CD4-positive, alpha-beta T cell treated with Interleukin-21 for 1 hour (primary cell): ENCODE measurements around the gene SUCNR1.
"Not testable (repeated sequence)": the region's sequence is repeated elsewhere in the genome, so short reads cannot be mapped to it uniquely, and the experiment has no call there.

ENCODE experiments used
- DNase-seq: peaks from one replicate; pipeline ENCODE4 v3.0.0-alpha.2; 2020

SUCNR1 gene

DNA sequence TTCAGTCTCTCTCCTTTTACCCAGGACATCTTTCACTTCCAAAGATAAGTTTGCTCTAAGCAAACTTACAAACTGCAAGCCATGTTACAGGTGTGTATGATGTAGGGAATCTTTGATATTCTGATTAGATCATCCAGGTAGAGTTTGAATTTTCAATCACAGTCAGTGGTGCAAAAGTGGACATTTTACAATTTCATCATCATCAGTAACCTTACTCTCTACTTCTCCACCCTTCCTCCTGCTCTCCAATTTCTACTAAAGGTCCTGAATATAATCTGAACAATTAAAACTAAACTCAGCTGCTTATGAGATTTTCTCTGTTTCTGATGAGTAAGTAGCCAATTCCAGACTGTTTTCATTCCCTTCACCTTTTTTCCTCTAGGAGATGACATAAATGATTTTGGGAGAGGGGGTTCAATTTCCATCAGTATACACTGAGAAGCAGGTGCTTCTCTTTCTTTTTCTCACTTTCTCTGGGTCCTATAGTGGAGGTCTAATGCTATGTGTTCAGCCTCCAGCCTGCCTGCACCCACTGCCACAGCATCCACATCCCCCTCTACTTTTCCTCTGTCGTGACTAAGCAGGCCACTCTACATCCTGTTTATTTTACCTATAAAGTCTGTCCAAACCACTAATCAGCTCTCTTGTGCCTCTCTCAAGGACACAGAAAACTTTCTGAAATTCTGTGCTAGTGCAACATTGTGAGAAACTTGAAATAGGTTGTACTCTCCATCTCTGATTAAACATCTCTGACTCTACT, 27.6 kb downstream of the SUCNR1 start:
- no peak for DNase-seq

DNA sequence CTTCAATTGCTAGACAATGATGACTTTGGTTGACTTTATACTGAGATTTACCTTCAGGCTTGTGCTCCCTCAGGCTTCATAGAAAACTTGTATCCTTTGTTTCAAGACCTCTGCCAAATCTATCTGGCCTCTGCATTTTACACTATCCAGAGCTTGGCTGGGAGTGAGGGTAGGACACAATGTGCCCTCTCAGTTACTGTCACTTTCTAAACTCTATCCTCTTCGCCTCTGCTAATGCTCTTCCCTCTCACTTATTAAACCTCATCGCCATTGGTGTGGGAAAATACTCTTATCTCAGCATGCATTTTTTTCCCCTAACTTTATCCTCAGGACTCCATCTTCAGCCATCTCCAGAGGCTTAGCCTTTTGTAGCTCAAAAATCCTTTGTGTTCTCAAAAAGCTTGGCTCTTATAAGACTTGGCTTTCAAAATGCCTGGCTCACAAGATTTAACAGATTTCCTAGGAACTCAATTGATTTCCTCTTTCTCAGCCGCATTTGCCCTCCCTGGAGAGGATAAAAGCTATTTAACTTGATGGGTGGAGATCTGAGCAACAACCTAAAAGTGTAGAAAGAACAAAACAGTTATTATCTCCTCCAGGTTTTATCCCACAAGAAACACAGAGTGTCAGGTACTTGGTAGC, 28.3 kb downstream of the SUCNR1 start:
- DNase-seq, result no peak

GRCh38 chr3:151903501-151903991, 30.1 kb downstream of the SUCNR1 start:
- no peak for DNase-seq

DNA sequence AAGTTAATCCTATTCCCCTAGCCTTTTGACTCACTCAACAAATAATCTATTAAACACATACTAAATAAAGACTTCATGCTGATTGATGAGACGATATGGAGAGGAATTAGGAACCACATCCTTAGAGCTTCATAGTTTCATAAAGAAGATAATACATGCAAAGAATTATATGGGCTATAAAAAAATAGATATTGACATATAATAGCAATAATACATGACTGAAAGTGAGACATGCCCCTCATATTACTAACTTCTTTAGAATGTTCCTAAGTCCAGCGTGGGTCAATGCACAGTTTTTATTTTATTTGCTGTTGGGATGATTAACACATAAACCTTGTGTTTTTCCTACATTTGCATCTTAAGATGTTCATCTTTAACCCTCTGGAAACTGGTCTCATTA, 32.2 kb downstream of the SUCNR1 start:
- DNase-seq, result no peak

DNA sequence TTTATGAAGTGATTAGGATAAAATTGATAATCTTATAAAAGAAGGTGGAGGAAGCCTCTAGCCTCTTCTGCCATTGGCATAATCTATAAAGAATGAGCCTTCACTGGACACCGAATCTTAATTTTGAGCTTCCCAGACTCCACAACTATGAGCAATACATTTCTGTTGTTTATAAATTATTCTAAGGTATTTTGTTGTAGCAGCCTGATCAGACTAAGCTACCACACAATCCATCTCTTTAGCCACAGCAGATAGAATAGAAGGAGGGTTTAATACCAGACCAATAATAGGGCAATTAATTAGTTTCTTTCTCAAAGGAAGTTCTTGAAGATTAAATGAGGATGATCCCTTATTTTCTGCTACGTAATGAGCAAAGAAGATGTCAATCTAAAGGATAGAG, 33.3 kb downstream of the SUCNR1 start:
- DNase-seq, result no peak

DNA sequence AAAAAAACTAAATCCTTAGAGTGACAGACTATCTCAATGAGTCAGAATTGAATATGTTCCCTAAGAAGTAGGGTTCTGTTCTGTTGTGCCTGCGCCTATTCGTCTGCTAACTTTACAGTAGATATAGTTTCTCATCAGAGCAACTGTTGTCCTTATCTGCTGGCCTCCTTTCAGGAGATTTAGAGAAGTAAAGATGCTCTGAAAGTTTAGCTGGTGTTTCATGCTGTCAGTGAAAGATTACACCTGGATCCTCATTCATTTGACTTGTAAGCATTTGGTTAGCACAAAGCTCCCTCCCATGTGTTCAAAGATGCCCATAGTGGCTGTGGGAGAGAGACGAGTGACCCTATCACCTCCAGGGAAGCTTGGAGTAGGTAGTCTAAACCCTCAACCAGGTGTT, 35.0 kb downstream of the SUCNR1 start:
- no peak for DNase-seq

GRCh38 chr3:151909681-151910405, 36.4 kb downstream of the SUCNR1 start:
- DNase-seq, result no peak

DNA sequence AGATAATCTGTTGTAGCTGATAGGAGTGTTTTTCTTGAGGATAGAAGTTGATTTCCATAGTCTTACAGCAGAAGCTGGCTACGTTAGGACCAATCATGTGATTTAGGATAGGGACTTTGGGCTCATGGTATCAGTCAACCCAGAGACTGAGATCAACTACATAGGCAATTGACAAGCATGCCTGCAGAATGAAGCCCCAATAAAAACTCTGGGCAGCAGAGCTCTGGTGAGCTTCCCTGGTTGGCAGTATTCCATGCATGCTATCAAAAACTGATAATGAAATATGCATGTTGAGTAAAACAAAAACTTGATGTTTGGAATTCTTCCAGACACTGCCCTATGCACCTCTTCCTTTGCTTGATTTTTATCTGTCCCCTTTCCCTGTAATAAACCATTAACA, 38.0 kb downstream of the SUCNR1 start:
- DNase-seq, result no peak

DNA sequence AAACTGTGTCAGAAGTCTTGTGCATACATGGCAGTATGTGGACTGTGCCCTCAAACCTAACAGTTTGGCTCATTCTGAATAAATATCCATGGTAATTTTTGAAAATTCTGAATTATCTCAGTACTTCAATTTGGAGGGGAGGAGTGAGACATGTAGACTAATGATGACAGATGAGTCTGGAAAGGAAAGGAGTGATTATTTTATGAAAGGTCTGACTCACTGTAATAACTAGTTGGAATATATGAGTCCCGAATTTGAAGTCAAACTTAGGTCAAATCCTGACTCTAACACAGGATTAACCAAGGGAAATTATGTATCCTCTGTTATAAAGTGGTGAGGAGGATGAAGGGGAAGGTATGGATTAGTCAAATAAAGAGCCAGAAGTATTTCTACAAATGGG, 38.6 kb downstream of the SUCNR1 start:
- DNase-seq, result no peak

DNA sequence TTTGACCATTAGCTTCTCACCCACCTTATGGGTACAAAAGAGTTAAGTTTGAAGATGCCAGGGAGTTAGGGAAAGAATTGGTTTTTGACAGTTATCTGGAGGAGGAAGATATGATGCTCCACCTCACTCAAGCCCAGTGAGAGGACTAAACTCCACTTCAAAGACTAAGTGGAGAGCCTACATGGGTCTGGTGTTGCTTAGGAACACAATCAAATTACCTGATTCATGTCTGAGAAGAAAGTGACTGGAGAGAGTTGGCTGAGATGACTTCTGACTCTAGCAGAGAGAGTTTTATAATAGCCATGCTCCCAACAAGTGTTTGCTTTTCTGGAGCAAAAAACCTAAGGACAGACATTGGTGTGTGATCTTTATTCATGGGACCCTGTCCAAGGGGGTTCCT, 43.3 kb downstream of the SUCNR1 start:
- DNase-seq, result no peak

GRCh38 chr3:151918253-151919029, 45.0 kb downstream of the SUCNR1 start:
- DNase-seq, result peak; percentile 51

DNA sequence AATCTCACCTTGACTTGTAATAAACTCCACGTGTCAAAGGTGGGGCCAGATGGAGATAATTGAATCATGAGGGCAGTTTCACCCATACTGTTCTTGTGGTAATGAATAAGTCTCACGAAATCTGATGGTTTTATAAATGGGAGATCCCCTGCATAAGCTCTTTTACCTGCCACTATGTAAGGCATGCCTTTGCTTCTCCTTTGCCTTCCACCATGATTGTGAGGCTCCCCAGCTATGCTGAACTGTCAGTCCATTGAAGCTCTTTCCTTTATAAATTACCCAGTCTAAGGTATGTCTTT, 45.5 kb downstream of the SUCNR1 start:
- no peak for DNase-seq

DNA sequence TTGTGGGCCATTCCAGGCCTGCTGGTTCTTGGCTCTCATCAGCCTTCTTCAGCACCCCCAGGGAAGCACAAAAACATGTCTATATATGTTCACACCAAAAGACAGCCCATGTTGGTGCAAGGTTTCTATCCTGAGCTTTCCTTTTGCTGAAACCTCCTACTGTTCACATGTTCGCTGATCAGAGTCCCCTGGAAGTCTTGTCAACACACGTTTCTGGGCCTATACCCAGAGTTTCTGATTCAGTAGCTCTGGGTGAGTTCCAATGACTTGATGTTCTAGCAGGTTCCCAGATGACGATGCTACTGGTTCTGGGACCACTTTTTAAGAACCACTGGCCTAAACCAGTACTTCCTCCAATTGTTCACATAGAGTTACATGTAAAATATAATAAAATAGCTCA, 46.0 kb downstream of the SUCNR1 start:
- no peak for DNase-seq

GRCh38 chr3:151923901-151924300, 50.5 kb downstream of the SUCNR1 start:
- DNase-seq, result no peak

DNA sequence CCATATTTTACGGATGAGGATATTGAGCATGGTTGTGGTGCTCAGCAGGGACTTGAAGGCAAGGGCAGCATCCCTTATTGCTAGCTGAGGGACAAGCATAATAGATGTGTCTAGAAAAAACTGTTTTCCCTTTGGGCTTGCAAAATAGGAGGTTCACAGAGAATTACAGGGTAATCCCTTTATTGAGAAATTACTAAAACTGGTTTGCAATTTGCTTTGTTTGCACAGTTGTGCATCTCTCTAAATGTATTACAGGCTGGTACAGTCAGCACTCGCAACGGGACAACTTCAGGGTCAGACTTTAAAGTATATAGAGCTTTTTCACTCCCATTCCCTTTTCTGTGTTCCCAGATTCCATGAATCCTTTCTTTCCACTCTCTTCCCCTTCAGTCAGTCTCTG, 51.3 kb downstream of the SUCNR1 start:
- DNase-seq, result no peak

- DNase-seq, result no peak
Observed at GRCh38 chr3:151925419-151925818, 52.0 kb downstream of the SUCNR1 start.

GRCh38 chr3:151925876-151926275, 52.4 kb downstream of the SUCNR1 start:
- DNase-seq, result no peak

GRCh38 chr3:151926956-151927355, 53.5 kb downstream of the SUCNR1 start:
- no peak for DNase-seq

- not testable (repeated sequence) for DNase-seq
Observed at GRCh38 chr3:151927915-151928525, 54.6 kb downstream of the SUCNR1 start.

DNA sequence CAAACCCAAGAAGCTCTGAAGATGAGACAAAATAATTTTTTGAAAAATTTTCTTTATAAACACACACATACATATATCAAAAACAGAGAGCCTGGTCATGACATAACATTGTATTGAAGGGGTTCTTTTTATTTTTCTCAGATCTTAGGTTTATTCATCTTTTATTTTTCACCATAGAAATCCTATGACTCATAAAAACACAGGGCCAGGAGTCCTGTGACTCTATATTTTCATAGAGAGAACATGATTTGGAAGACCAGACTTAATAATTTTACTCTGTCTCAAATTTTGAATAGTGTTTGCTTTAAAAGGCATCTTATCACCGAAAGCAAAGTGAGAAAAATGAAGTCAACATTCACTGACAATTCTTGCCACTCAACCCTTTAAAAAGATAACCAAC, 57.7 kb downstream of the SUCNR1 start:
- no peak for DNase-seq

GRCh38 chr3:151933234-151933853, 59.9 kb downstream of the SUCNR1 start:
- DNase-seq, result no peak
